ENCODE results near the gene MAP1A.

MAP1A gene

GRCh38 chr15:43509660-43510199 lies 7.7 kb upstream of the MAP1A start:
- DNase-seq = peak in 11 of 42 donors; percentile 31 to 65 (median 45)
- intact Hi-C loops (cut with DNase I) = loop anchor here (2.0 kb wide), 1 partner anchor 17 kb away; the partner anchor contains the start of gene TP53BP1

GRCh38 chr15:43510200-43511011 lies 7.0 kb upstream of the MAP1A start:
- DNase-seq = peak; percentile 97 to 100 (median 99)
- intact Hi-C loops (cut with DNase I) = loop anchor here (2.0 kb wide), 1 partner anchor 18 kb away; the partner anchor contains the start of gene TP53BP1

GRCh38 chr15:43511012-43511885 lies 6.2 kb upstream of the MAP1A start:
- intact Hi-C loops (cut with DNase I) = loop anchor here (2.0 kb wide), 1 partner anchor 18 kb away; the partner anchor contains the start of gene TP53BP1
- peak in 34 of 42 donors; percentile 57 to 83 (median 68) for DNase-seq

GRCh38 chr15:43513550-43513949 lies 3.9 kb upstream of the MAP1A start:
- intact Hi-C loops (cut with DNase I) = no loop called here
- no peak for DNase-seq

- intact Hi-C loops (cut with DNase I) = loop anchor here (5.0 kb wide), 1 partner anchor 233 kb away; the partner anchor contains the start of gene PDIA3
- DNase-seq = peak; percentile 59 to 94 (median 86)
These were observed 3.0 kb upstream of the MAP1A start for GRCh38 chr15:43514241-43515057.

GRCh38 chr15:43515741-43516140 lies 1.7 kb upstream of the MAP1A start:
- no peak for DNase-seq
- intact Hi-C loops (cut with DNase I) = loop anchor here (5.0 kb wide), 1 partner anchor 232 kb away; the partner anchor contains the start of gene PDIA3

- DNase-seq = peak in 12 of 42 donors; percentile 22 to 64 (median 33)
These were observed 1.2 kb upstream of the MAP1A start for GRCh38 chr15:43516185-43516584.

GRCh38 chr15:43516801-43517353 lies 531 bp upstream of the MAP1A start:
- peak in 1 of 42 donors; percentile 39 for DNase-seq
- intact Hi-C loops (cut with DNase I) = loop anchor here (5.0 kb wide), 1 partner anchor 230 kb away; the partner anchor contains the start of gene PDIA3

More at GRCh38 chr15:43516185-43516584, 1.2 kb upstream of the MAP1A start:
- intact Hi-C loops (cut with DNase I) = loop anchor here (5.0 kb wide), 1 partner anchor 231 kb away; the partner anchor contains the start of gene PDIA3

GRCh38 chr15:43518197-43518761 lies 871 bp downstream of the MAP1A start:
- intact Hi-C loops (cut with DNase I) = loop anchor here (5.0 kb wide), 1 partner anchor 229 kb away; the partner anchor contains the start of gene PDIA3
- peak; percentile 60 to 92 (median 80) for DNase-seq

GRCh38 chr15:43519196-43519595 lies 1.8 kb downstream of the MAP1A start:
- intact Hi-C loops (cut with DNase I) = loop anchor here (5.0 kb wide), 1 partner anchor 228 kb away; the partner anchor contains the start of gene PDIA3
- peak in 38 of 42 donors; percentile 20 to 83 (median 70) for DNase-seq

- intact Hi-C loops (cut with DNase I) = no loop called here
- peak in 1 of 42 donors; percentile 4 for DNase-seq
These were observed 2.7 kb downstream of the MAP1A start for GRCh38 chr15:43520138-43520537.

GRCh38 chr15:43521419-43521818 lies 4.0 kb downstream of the MAP1A start:
- DNase-seq = no peak
- intact Hi-C loops (cut with DNase I) = no loop called here

- intact Hi-C loops (cut with DNase I) = no loop called here
- no peak for DNase-seq
These were observed 4.8 kb downstream of the MAP1A start for GRCh38 chr15:43522247-43522646.

- no peak for DNase-seq
- intact Hi-C loops (cut with DNase I) = no loop called here
These were observed 6.2 kb downstream of the MAP1A start for GRCh38 chr15:43523646-43524045.

GRCh38 chr15:43524254-43524845 lies 6.9 kb downstream of the MAP1A start:
- DNase-seq = peak in 1 of 42 donors; percentile 7
- intact Hi-C loops (cut with DNase I) = no loop called here

- intact Hi-C loops (cut with DNase I) = no loop called here
- DNase-seq = no peak
These were observed 7.7 kb downstream of the MAP1A start for GRCh38 chr15:43525131-43525530.

All from head of caudate nucleus (tissue), 42 donors.